PC-3 (cell line): ENCODE data around the gene CELF5. TPM values are rescaled to one million over a fixed set of nuclear protein-coding genes. Genes with fewer than 3 reads are reported as not detected.

Experiments used
- ATAC-seq: fragments of 200-7000 bp; cut with Tn5 transposase; 2 replicates; pipeline ENCODE4 v1.9.1; 2020; ENCODE audit warnings: mild to moderate bottlenecking, moderate library complexity
- BruUV-seq: library from RNA; stranded (reverse); fragments of 400-500 nt; replicated peaks from 2 replicates; lab custom pipeline; 2021; lab: Mats Ljungman, UMichigan
- CTCF ChIA-PET: fragments of 300-600 bp; sonication (Branson Sonifier 250); formaldehyde crosslinking; loops from one replicate; lab custom pipeline; 2022; ENCODE audit warnings: antibody characterized with exemption; lab: Charles Lee
- POLR2A ChIA-PET: fragments of 300-600 bp; sonication (Branson Sonifier 250); formaldehyde crosslinking; loops from one replicate; lab custom pipeline; 2022; ENCODE audit warnings: antibody characterized with exemption; ENCODE audit not compliant: unreplicated experiment; lab: Charles Lee
- DNase-seq: peaks from one replicate; pipeline ENCODE4 v3.0.0-alpha.2; 2015
- H2AFZ ChIP-seq: fragments of 300-600 bp; sonication (generic); 2 replicates; pipeline ENCODE4 v1.6.0; 2016; ENCODE audit warnings: antibody characterized with exemption, low read length
- H3F3A ChIP-seq: fragments of 300-600 bp; sonication (generic); one replicate; pipeline ENCODE4 v1.6.0; 2017; ENCODE audit warnings: antibody characterized with exemption, low read length, control low read depth, mild to moderate bottlenecking; ENCODE audit not compliant: unreplicated experiment
- H3K27ac ChIP-seq: fragments of 300-600 bp; sonication (generic); 2 replicates; pipeline ENCODE4 v1.5.1; 2016; ENCODE audit warnings: mild to moderate bottlenecking, low read length
- H3K27me3 ChIP-seq: fragments of 300-600 bp; sonication (generic); 2 replicates; pipeline ENCODE4 v1.6.1; 2016; ENCODE audit warnings: low read length, mixed read lengths
- H3K36me3 ChIP-seq: fragments of 300-600 bp; sonication (generic); 2 replicates; pipeline ENCODE4 v1.6.1; 2016; ENCODE audit warnings: low read depth, mixed run types, low read length, mixed read lengths
- H3K4me1 ChIP-seq: fragments of 300-600 bp; sonication (generic); 2 replicates; pipeline ENCODE4 v1.5.1; 2016; ENCODE audit warnings: low read length; ENCODE audit not compliant: insufficient read depth
- H3K4me2 ChIP-seq: fragments of 300-600 bp; sonication (generic); 2 replicates; pipeline ENCODE4 v1.6.0; 2016; ENCODE audit warnings: low read length
- H3K4me3 ChIP-seq: fragments of 300-600 bp; sonication (generic); 2 replicates; pipeline ENCODE4 v1.5.1; 2016; ENCODE audit warnings: mild to moderate bottlenecking, low read length, mixed read lengths
- H3K79me2 ChIP-seq: fragments of 300-600 bp; sonication (generic); 2 replicates; pipeline ENCODE4 v1.6.1; 2017; ENCODE audit warnings: low read length, mixed read lengths
- H3K9ac ChIP-seq: fragments of 300-600 bp; sonication (generic); 2 replicates; pipeline ENCODE4 v1.6.0; 2016; ENCODE audit warnings: mild to moderate bottlenecking, low read length
- H3K9me2 ChIP-seq: fragments of 300-600 bp; sonication (generic); replicated peaks from 2 replicates; pipeline ENCODE4 v1.6.1; 2016; ENCODE audit warnings: mixed run types, low read length, mixed read lengths
- H3K9me3 ChIP-seq: fragments of 300-600 bp; sonication (generic); 2 replicates; pipeline ENCODE4 v1.6.1; 2016; ENCODE audit warnings: low read length, mixed read lengths
- H4K20me1 ChIP-seq: fragments of 300-600 bp; sonication (generic); 2 replicates; pipeline ENCODE4 v1.6.1; 2016; ENCODE audit warnings: low read length, mixed read lengths
- CTCF ChIP-seq: fragments of 300-600 bp; sonication (generic); conservative IDR thresholded peaks from 2 replicates; pipeline ENCODE4 v1.5.1; 2017; ENCODE audit warnings: antibody characterized with exemption, low read depth, mild to moderate bottlenecking, low read length
- EZH2 ChIP-seq: fragments of 300-600 bp; sonication (generic); IDR thresholded peaks from one replicate; pipeline ENCODE4 v1.6.1; 2017; ENCODE audit warnings: antibody characterized with exemption, mild to moderate bottlenecking, low read length; ENCODE audit not compliant: unreplicated experiment
- EZH2phosphoT487 ChIP-seq: fragments of 300-600 bp; sonication (generic); IDR thresholded peaks from 2 replicates; pipeline ENCODE4 v1.6.1; 2018; ENCODE audit warnings: mild to moderate bottlenecking, antibody characterized with exemption, low read length, borderline replicate concordance
- intact Hi-C: fragments of 100-400 bp; cut with micrococcal nuclease; formaldehyde crosslinking; loops from 2 replicates; pipeline ENCODE4 v1.9.0; 2023
- total RNA-seq: library from RNA; depleted of rRNA; stranded (reverse); fragments of >200 nt; gene quantifications from 2 replicates; pipeline ENCODE4 v1.2.3, GENCODE V29; 2014

The CELF5 gene
- total RNA-seq, 1 experiment from 2014 or later, result 0.44 TPM

GRCh38 chr19:3253270-3253669 lies 28.8 kb downstream of the CELF5 start:
- no peaks in the 10 kb centered on the region for H3K9me3 ChIP-seq
- no peaks in the 10 kb centered on the region for H3K79me2 ChIP-seq
- DNase-seq (no peak), ATAC-seq (no peak)
- no peaks in the 10 kb centered on the region for H3K9me2 ChIP-seq
- no peak overlapping the region for H3K4me2 ChIP-seq
- no peaks in the 10 kb centered on the region for H3F3A ChIP-seq
- H3K9ac ChIP-seq, result no peak overlapping the region
- ChIA-PET POLR2A (no interaction called here), CTCF (no interaction called here)
- H3K27ac ChIP-seq, result no peak overlapping the region
- intact Hi-C loops, result no loop called here
- TF ChIP-seq EZH2 (no peak), EZH2phosphoT487 (no peak)
- H2AFZ ChIP-seq, result no peak overlapping the region
- no peaks in the 10 kb centered on the region for H4K20me1 ChIP-seq
- no peaks in the 10 kb centered on the region for H3K4me1 ChIP-seq
- no TSS peak for BruUV-seq
- no peaks in the 10 kb centered on the region for H3K27me3 ChIP-seq
- no peak overlapping the region for H3K4me3 ChIP-seq
- H3K36me3 ChIP-seq, result no peaks in the 10 kb centered on the region

GRCh38 chr19:3254520-3254919 lies 30.1 kb downstream of the CELF5 start:
- Histone ChIP-seq H3K4me2 (no peak overlapping the region), H4K20me1 (no peaks in the 10 kb centered on the region), H3F3A (no peaks in the 10 kb centered on the region), H3K9ac (no peak overlapping the region), H3K4me1 (no peaks in the 10 kb centered on the region), H3K9me2 (no peaks in the 10 kb centered on the region), H3K27ac (no peak overlapping the region), H3K36me3 (no peaks in the 10 kb centered on the region), H3K27me3 (no peaks in the 10 kb centered on the region), H2AFZ (no peak overlapping the region), H3K79me2 (no peaks in the 10 kb centered on the region), H3K4me3 (no peak overlapping the region), H3K9me3 (no peaks in the 10 kb centered on the region)
- ATAC-seq (no peak), DNase-seq (no peak)
- ChIA-PET POLR2A (no interaction called here), CTCF (no interaction called here)
- no TSS peak for BruUV-seq
- TF ChIP-seq EZH2 (no peak), EZH2phosphoT487 (no peak), CTCF (no peak)
- intact Hi-C loops, result no loop called here

GRCh38 chr19:3257071-3257470 lies 32.6 kb downstream of the CELF5 start:
- ATAC-seq (no peak), DNase-seq (no peak)
- Histone ChIP-seq H4K20me1 (no peaks in the 10 kb centered on the region), H2AFZ (no peak overlapping the region), H3K4me2 (no peak overlapping the region), H3F3A (no peaks in the 10 kb centered on the region), H3K9me3 (no peaks in the 10 kb centered on the region), H3K27ac (no peak overlapping the region), H3K9me2 (no peaks in the 10 kb centered on the region), H3K9ac (no peak overlapping the region), H3K79me2 (no peaks in the 10 kb centered on the region), H3K4me1 (no peaks in the 10 kb centered on the region), H3K4me3 (no peak overlapping the region), H3K36me3 (no peaks in the 10 kb centered on the region), H3K27me3 (no peaks in the 10 kb centered on the region)
- ChIA-PET CTCF (no interaction called here), POLR2A (no interaction called here)
- intact Hi-C loops, result no loop called here
- TF ChIP-seq CTCF, result no peak
- no peak for TF ChIP-seq EZH2phosphoT487
- TF ChIP-seq EZH2, result no peak
- BruUV-seq, result no TSS peak
